SKM-1 (cell line): Measurements from ENCODE around the gene RCOR2.

ENCODE experiments used
- DNase-seq: peaks from one replicate; lab custom pipeline; 2025; ENCODE audit not compliant: unreplicated experiment; lab: John Stamatoyannopoulos, UW

The RCOR2 gene

DNA sequence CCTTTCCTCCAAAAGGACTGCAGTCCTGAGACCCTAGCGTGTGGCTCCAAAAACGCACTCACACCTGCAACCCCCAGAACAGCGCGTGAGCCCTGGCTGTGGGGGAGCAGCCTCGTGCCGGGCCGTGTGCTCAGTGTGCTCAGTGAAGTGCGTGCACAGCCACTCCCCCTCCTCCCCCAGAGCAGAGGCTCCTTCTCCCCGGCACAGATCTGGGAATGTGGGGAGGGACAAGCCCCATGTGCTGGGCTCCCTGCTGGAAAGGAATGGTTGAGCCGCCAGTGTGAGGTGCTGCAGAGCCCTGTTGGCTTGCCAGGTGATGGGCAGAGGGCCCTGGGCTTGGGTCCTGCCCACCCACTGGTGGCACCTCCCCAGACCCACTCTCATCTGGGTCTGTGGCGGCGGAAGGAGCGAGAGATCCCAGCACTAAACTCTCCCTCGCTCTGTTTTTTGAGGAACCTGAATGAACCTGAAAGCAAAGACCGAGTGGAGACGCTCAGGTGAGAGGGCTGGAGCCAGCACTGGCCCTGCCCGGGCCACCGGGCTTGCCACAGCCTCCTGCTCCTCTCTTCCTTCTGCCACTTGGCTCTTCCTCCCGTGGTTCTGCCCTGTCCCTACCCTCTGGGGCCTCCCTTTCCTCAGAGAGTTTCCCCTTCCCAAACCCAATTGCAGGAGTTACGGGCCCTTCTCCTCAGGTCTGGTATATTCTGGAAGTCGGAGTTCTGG lies 9.0 kb downstream of the RCOR2 start:
- DNase-seq = no peak

DNA sequence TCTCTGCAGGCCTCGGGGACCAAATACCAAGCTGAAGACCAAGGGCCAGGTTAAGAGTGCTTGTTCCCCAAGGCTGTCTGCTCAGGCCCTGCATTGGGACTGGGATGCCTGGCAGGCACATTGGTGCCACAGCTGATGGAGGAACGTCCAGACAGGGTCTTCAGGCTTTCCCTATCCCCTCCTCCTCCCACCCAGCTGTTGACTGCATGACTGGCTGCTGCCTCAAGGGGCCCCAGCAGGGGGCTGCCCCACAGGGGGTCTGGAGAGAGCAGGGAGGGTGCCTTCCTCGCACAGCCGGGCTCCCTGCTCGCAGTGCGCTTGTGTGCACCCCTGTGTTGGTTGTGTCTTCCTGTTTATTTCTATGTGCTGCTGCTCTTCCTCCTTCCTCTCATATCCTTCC lies 9.9 kb downstream of the RCOR2 start:
- DNase-seq = no peak

DNA sequence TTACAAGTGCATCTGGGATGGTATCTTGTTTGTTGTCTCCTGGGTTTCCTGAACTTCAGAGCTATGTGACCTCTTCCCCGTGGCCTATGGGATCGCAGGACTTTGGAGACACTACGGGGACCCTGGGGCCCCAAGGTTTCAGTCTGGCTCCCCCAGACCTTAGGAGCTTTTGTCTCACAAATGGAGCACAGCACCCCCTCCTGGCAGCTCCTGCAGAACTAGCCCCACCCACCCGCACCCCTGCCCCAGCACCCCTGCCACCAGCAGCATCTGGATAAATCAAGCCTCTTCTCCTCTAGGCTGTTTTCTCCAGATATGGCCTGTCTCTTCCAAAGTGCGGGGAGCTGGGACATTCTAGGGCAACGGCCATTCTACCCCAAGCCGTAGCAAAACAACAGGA lies 10.4 kb downstream of the RCOR2 start:
- DNase-seq = peak; percentile 6

DNA sequence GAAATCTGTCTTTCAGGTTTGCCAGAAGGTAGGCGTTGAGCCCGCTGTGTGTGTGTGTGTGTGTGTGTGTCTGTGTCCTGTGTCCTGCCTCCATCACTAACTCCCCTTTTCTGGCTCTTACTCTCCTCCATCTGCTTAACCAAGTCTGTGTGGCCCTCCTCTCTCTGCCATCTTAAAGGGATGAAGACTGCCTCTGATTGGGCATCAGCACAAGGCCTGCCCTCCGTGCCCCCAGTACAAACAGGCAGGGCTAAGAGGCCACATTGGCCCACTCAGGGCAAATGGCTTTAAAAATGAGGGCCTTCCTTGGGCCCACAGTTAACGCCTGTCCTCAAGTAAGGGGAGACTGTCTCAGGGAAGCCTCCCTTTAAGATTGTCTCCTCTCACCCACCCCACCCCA lies 10.9 kb downstream of the RCOR2 start:
- DNase-seq = no peak

DNA sequence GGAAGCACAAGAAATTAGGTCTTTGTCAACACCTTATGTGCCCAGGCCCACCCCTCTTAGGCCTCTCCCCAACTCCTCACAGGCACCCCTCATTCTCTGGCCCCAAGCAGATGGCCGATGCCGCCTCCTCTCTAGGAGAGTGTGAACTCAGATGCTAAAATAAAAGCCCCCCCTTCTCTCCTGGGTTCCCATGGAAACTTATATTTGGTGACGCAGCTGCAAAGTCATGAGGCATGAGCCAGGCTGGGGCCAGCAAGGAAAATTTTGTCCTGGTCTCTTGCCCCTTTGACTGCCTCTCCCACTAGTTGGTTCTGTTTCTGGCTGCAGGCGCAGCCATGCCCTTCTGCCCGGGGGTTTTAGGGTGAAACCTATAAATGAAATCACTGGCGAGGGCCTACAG lies 11.8 kb downstream of the RCOR2 start:
- DNase-seq = no peak

DNA sequence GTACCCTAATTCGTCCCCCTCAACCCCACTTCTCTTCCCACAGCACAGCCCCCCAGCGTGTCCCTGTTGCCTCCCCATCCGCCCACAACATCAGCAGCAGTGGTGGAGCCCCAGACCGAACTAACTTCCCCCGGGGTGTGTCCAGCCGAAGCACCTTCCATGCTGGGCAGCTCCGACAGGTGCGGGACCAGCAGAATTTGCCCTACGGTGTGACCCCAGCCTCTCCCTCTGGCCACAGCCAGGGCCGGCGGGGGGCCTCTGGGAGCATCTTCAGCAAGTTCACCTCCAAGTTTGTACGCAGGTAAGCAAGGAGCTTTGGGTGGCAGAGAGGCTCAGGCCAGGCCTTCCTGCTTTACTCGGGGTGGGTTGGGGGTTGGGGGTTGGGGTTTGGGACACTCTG lies 12.2 kb downstream of the RCOR2 start:
- no peak for DNase-seq

DNA sequence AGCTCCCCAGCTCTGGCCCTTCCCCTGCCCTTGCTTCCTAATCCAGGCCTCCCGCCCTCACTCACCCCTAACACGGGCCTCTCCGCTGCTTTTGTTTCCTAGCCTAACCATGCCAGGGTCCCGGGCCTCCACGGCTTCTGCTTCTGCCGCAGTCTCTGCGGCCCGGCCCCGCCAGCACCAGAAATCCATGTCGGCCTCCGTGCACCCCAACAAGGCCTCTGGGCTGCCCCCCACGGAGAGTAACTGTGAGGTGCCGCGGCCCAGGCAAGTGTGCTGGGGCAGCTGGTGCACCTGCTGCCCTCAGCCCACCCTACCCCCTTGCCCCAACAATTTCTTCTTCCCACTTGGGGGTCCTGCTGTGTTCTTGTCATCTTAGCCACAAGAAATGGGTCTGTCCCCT lies 13.1 kb downstream of the RCOR2 start:
- DNase-seq = no peak

DNA sequence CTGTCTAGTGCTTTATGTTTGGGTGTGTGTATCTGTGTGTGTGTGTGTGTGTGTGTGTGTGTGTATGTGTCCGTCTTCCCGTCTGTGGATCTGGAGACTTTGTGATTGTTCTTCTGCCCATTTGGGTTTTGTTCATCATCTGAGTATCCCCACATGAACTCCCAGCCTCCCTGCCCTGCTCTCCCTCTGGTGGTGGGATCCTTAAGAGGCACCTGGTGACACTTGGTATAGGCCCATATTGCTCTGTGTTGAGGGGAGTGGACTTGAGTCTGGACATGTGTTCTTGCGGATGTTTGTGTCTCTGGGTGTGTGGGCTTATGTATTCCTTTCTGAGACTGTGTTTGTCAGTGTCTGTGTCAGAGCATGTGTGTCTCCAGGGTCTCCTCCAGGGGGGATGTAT lies 15.3 kb downstream of the RCOR2 start:
- DNase-seq = no peak

DNA sequence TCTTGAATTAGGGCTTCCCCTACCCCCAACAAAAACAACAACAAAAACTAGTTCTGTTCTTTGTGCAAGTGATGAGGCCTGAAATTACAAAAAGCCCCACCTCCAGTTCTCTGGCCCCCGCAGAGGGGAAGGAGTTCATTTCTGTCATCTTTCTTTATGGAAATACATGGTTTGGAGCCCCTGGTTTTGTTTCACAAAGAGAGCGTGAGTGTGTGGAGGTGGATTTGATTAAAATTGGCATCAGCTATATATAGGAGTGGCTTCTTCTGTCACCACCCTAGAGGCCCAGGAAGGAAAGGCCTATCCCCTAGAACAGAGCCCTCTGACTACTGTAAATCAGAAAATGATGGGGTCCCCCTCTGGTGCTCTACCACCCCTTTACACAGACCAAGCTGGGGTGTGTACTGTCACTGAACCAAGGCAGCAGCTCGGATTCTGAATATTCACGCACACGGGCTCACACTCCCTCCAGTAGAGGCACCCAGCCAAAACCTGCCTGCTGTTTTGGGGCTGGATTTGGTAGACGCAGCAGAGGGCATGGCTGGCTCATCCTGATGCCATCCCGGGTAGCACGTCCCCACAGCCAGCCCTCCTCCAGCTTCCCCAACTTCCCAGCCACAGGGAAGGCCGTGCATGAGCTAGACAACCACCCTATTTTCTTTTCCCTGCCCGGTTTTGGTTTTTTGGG lies 19.4 kb downstream of the RCOR2 start:
- DNase-seq = no peak

DNA sequence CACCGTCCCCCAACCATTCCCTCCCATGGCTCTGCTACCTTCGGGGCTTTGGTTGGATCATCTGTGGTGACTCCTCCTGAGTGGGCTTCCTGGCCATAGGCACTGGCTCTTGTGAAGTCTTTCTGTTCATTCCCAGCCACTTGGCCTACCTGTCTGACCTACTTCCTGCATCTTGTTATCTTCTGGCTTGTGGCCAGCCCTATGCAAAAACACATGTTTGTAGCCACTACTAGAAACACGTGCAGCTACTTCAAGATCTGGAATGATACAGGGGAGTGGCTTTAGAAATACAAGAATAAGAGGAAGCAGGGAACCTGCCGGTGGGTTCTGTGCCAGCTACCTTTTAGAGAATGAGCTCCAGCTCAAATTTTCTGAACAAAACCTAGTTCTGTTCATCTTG lies 20.9 kb downstream of the RCOR2 start:
- DNase-seq = no peak

DNA sequence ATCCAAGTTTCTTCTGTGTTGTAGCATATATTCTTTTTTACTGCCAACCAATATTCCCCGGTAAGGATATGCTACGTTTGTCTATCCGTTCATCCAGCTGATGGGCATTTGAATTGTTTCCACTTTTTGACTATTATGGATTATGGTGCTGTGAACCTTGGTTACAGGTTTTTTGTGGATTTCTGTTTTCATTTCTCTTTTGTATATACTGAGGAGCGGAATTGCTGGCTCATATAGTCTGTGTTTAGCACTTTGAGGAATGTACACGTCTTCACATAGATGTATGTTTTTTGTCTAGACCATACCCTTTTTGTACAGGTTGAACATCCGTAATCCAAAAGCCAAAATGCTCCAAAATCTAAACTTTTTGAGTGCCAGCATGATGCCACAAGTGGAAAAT lies 23.6 kb downstream of the RCOR2 start:
- DNase-seq = no peak

DNA sequence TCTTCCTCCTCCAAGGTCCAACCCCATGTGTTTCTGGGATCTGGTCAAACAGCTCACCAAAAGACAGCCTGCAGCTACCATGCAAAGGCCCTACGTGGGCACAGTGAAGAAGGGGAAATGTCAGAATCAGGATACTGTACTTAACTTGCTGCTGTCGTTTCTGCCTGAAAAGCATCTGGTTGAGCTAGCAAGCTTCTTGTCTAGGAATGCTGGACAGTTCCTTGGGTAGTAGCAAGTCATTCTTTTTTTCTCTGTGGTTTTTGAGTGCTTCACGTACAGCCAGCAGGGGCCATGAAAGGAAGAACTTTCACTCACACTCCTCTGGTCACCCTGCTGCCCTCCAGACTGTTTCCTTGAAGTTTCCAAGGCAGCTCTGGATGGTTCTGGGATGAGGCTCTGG lies 24.7 kb downstream of the RCOR2 start:
- no peak for DNase-seq

DNA sequence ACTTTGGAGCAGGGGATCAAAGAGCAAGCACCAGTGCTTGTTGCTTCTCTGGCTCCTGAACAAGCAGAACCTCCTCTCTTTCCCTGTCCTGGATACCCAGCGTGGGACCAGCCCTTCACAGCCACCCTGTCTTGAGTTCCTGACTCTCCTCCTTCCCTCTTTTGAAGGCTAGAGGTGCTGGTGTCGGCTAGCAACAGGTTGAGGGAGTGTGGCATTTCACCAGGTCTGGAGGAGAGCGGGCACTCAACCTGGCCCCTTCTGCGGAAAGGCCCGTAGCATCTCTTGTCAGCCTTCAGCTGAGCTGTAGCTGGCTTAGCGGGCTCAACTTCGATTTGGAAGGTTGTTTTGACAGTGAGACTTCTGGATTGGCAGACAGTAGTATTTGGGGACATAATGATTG lies 26.6 kb downstream of the RCOR2 start:
- no peak for DNase-seq

DNA sequence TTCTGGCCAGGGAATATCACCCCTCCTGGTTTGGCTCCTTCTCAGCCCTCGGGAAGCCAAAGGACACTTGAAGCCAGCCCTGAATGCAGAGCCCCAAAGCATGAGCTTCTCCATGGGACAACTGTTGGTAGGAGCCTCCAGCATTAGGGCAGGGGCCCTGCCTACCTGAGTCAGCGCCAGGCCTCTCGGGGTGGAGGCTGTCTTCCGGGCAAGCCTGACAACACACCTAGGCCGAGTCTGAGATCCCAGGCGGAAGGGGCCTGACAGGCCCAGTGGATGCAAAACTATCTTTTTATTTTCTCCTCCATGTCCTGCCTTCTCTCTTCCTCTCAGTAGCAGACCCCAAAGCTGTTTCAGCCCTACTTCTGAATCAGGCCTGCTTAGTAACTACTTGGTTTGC lies 27.6 kb downstream of the RCOR2 start:
- DNase-seq = no peak

DNA sequence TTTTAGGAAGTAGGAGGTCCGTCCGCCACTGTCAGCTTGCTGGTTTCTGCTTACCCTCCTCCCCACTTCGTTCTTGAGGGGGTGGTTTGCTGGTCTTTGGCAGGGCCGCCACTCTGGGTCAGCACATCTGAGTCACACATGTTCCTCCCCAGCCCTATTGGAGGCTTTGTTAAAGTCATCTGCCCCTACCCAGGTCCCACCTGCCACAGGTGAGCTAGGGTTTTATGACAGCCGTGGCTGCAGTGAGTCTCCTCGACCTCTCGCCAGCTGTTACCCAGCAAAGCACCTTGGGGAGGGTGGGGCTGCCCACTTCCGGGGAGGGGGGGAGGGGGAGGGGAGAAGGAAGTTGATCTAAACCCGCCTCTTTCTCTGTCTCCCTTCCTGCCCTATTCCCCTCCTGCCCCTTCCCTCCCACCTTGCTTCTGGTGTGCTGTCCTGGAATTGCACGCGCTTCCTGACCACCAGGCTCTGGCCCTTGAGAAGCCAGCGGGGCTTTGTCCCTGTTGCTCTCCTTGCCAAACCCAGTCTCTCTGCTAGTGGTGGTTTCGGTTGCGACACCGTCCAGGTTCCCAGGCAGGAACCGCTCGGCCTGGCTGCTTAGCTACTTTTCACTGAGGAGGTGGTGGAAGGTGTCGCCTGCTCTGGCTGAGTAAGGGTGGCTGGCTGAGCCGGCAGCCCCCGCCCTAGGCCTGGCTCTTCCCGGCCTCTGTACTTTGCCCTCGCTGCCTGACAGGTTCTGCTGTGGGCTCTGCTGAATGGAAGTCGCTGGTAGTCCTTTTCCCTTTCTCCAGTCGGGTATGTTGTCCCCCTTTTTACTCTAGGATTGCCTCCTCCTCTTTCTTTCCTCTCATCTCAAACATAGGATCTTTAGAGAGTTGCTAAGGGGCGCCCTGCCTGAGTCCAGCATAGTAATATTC lies 28.5 kb downstream of the RCOR2 start:
- peak; percentile 95 for DNase-seq

DNA sequence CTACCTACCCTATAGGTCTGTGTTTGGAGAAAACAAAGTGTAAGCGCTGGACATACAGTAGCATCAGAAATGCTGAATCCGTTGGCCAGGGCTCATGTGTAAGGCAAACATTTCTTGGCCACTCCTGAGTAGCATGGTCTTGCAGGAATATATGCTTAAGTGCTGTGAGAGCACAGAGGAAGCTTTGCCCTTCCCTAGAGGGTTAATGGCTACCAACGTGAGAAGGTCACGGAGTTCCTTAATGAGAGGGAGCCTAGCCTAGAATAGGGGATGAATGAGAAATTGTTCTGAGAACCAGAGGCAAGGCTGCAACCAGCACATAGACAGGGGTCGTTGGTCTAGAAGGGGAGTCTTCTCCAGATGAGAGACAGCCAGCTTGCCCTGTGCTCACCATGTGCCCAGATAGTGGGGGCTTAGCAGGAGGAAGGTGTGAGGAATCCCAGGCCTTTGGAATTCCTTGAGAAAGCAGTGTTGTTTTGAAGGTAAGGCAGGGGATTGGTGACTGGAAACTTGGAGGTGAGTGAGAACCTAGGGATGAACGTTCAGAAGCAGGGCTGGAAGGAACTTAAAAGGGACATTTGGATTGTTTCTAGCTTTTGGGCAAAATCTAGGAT lies 29.5 kb downstream of the RCOR2 start:
- no peak for DNase-seq

DNA sequence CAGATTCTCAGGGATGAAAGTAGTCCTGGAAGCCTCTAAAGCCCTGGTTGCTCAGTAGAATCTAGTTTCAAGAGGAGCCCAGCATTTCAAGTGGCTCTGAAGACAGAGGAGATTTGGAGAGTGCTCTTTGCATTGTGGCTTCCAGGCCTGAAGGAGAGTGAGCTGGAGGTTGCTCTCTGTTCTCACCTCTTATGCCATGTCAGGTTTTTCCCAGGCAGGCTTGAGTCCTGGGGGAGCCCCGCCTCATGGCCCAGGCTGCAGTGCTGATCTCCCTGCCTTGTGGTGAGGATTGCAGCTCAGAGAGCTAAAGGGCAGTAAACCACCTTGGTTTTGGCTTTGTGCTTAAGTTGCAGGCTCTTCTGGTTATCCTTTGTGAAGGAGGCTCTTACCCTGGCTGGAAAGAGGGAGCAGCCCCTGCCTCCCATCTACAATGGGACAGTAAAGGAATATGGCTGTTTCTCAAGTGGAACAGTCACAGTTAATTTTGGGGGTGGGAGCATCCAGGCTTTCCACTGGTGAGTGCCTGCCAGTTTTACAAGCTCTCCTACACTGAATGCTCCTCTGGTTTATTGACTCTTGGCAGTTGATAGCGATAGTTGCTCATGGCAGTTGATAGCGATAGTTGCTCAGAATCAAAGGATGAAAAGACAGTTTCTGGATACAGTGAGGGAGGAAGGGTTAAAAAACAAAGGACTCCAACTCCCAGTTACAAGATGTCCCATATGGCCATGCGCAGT lies 32.6 kb downstream of the RCOR2 start:
- DNase-seq = no peak

DNA sequence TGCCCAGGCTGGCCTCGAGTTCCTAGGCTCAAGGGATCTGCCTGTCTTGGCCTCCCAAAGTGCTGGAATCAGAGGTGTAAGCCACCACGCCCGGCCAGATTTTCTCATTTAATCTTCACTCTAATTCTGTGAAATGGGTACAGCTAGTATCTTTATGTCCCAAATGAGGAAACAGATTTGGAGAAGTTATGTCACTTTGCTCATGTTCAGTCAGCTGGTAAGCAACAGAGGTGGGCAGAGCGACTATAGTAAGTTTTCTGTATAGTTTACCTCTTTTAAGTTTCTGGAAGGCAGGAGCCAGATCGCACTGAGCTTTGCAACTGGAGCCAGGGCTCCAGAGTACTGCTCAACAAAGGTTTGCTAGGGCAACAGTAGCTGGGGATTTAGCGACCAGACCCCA lies 33.2 kb downstream of the RCOR2 start:
- no peak for DNase-seq

DNA sequence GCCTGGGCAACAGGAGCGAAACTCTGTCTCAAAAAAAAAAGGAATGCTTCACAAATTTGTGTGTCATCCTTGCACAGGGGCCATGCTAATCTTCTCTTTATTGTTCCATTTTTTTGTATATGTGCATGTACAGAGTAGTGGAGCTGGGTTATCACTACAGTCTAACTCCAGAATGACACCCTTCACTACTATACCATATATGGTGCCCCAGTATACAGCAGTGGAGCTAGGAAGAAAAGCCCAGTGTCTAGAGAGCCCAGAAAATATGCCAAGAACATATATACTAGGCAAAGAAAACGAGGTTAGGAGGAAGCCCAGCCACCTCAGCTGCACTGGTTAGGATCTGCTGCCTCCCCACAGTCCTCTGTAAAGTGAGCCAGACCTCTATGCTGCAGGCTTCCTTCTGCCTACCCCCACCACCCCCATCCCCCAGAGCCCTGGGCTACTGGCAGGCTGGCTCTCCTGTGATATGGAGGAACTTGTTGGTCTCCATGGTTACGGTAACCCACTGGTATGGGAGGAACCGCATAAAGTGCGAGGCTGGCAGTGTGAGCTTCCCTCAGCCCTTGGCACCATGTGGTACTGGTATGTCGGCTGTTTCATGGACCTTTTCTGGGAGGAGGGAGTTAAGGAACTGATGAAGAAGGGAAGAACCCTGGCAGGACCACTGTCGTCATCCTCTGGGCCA lies 34.3 kb downstream of the RCOR2 start:
- DNase-seq = no peak

DNA sequence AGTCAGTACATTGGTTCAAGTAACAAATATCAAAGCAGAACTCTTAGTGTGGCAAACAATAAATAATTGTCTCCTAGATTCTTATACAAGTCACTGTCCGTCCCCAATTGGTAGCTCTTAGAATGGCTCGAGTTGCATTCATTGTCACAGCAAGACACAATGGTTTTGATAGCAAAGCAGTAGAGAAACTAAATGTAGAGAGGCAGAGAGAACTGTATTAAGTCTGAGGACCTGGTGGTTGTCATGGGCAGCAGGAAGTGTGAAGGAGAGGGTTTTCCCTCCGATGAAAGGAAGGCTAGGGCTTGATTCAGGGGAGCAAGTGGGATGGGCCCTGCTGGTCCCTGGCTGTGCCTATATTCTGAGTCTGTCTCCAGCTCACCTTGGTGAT lies 36.6 kb downstream of the RCOR2 start:
- no peak for DNase-seq
